Chondrocyte (in vitro differentiated cells): ENCODE measurements around the gene CABLES1. TPM values are rescaled to one million over a fixed set of nuclear protein-coding genes. Genes with fewer than 3 reads are reported as not detected.
A peak's percentile ranks its signal among the peaks of the same experiment; 100 is the strongest.

Experiments used
- DNase-seq: peaks from one replicate; pipeline ENCODE4 v3.0.0; 2021; ENCODE audit warnings: mixed read lengths, low spot score
- H3K27ac Mint-ChIP-seq: one replicate; pipeline ENCODE4 v1.8.0; 2021; ENCODE audit warnings: mild to moderate bottlenecking, moderate library complexity, mixed read lengths; ENCODE audit not compliant: unreplicated experiment
- H3K27me3 Mint-ChIP-seq: 2 replicates; pipeline ENCODE4 v1.8.0; 2021; ENCODE audit warnings: low read depth, mixed read lengths
- H3K36me3 Mint-ChIP-seq: 2 replicates; pipeline ENCODE4 v1.8.0; 2021; ENCODE audit warnings: low read depth, mixed read lengths
- H3K4me1 Mint-ChIP-seq: 2 replicates; pipeline ENCODE4 v1.8.0; 2021; ENCODE audit warnings: low read depth, mild to moderate bottlenecking, mixed read lengths
- H3K4me3 Mint-ChIP-seq: one replicate; pipeline ENCODE4 v1.8.0; 2021; ENCODE audit warnings: mild to moderate bottlenecking, moderate library complexity, mixed read lengths; ENCODE audit not compliant: unreplicated experiment
- H3K9me3 Mint-ChIP-seq: 2 replicates; pipeline ENCODE4 v1.8.0; 2021; ENCODE audit warnings: low read depth, mixed read lengths
- total RNA-seq: library from RNA; stranded (reverse); gene quantifications from 3 replicates; pipeline ENCODE4 v1.2.1, GENCODE V29; 2021
- TF ChIP-seq, protein P1 (sequence below): fragments of 200-600 bp; sonication (generic); IDR thresholded peaks from 2 replicates; pipeline ENCODE4 v1.5.0; 2021; ENCODE audit warnings: antibody characterized with exemption, mild to moderate bottlenecking, moderate library complexity

CABLES1 gene
- total RNA-seq, 1 donor from 2014 or later = 29.3 TPM

DNA sequence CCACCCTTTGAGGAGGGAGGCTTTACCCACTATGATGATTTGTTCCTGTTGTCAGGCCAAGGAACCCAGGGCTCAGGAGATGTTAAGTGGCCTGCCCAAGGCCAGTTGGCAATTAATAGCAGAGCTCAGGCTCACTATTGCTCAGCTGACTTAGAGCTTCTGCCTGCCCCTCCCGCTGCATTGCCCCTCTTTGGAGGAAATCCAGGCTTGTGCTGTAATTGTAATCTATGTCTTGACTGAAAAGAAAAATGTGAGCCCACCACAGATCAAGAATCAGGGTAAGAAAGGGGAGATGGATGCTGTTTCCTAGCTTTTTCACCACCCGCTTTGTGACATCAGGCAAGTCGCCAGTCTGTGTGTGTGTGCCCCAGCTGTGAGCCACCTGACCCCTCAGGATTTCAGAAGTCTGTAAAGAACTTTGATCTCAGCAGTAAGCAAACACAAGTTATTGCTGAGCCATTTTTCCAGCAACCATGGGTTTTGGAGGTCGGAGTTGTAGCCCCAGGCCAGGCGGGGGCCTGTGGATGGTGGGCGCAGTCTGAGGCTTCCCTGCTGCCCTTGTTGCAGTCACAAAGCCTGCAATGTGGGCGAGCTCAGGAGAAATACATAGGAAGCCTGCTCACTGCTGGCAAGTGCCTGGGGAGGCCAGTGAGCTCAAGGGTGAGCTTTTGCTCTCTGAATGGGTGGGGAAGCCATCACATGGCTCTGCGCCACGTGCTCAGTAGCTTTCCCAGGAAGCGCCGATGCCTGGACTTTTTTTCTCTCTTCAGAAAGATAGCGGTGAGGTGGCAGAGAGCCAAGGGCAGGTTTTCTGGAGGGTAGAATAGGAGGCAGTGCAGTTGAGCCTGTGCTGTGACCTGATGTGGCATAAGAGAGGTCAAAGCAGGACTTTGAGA is 6.1 kb downstream of the CABLES1 start:
- peaks cover 79% of the 10 kb centered on the region for H3K4me1 Mint-ChIP-seq
- DNase-seq = no peak

GRCh38 chr18:23142251-23142929 is 7.1 kb downstream of the CABLES1 start:
- H3K9me3 Mint-ChIP-seq = no peaks in the 10 kb centered on the region
- no peak for DNase-seq
- H3K36me3 Mint-ChIP-seq = peaks cover 4% of the 10 kb centered on the region
- TF ChIP-seq, protein P1, sequence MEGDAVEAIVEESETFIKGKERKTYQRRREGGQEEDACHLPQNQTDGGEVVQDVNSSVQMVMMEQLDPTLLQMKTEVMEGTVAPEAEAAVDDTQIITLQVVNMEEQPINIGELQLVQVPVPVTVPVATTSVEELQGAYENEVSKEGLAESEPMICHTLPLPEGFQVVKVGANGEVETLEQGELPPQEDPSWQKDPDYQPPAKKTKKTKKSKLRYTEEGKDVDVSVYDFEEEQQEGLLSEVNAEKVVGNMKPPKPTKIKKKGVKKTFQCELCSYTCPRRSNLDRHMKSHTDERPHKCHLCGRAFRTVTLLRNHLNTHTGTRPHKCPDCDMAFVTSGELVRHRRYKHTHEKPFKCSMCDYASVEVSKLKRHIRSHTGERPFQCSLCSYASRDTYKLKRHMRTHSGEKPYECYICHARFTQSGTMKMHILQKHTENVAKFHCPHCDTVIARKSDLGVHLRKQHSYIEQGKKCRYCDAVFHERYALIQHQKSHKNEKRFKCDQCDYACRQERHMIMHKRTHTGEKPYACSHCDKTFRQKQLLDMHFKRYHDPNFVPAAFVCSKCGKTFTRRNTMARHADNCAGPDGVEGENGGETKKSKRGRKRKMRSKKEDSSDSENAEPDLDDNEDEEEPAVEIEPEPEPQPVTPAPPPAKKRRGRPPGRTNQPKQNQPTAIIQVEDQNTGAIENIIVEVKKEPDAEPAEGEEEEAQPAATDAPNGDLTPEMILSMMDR = no peak
- peak overlapping the region; percentile 67 for H3K27ac Mint-ChIP-seq
- no peaks in the 10 kb centered on the region for H3K27me3 Mint-ChIP-seq
- peaks cover 79% of the 10 kb centered on the region for H3K4me1 Mint-ChIP-seq
- H3K4me3 Mint-ChIP-seq = no peak overlapping the region

More for the DNA sequence above, 6.1 kb downstream of the CABLES1 start:
- peaks cover 4% of the 10 kb centered on the region for H3K36me3 Mint-ChIP-seq
- H3K4me3 Mint-ChIP-seq = no peak overlapping the region
- TF ChIP-seq, protein P1 = no peak
- no peaks in the 10 kb centered on the region for H3K27me3 Mint-ChIP-seq
- peak overlapping the region; percentile 67 for H3K27ac Mint-ChIP-seq
- H3K9me3 Mint-ChIP-seq = no peaks in the 10 kb centered on the region

DNA sequence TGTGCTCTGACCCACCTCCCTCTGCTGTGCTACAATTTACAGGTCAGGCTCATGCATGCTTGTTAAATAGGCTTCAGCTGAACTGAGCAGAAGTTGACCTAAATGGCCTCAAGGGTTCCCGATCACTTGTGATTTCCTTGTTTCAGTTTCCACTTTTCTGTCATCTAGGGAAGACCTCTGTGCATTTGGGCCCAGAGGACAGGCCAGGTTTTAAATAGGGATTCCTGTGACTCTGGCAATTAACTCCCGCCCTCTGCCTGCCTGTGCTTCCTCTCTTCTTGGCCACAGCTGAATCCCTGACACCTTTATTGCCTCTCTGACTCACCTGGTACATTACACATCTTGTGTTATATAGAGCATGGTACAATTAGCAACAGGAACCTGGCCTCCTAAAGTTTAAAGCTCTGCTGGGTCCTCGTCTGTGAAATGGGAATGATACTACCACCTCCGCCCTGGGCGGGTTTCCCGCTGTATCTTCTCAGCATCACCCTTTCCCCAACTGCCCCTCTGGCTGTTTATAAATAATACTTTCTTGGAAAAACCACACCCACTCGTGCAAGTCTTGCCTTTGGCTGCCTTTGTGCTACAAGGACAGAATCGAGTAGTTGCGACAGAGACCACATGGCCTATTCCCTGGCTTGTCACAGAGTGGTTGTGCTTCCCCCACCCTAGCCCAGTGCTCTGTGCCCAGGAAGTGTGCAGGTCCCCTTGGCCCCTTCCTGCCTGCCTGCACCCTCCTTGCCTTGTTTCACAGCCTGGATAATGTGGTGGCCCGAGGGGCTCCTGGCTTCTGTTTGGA is 7.9 kb downstream of the CABLES1 start:
- Mint-ChIP-seq H3K4me3 (peak overlapping the region; percentile 28), H3K27ac (peak overlapping the region; percentile 98), H3K4me1 (peaks cover 70% of the 10 kb centered on the region), H3K9me3 (no peaks in the 10 kb centered on the region), H3K36me3 (peaks cover 4% of the 10 kb centered on the region), H3K27me3 (no peaks in the 10 kb centered on the region)
- DNase-seq = no peak
- TF ChIP-seq, protein P1 = no peak

DNA sequence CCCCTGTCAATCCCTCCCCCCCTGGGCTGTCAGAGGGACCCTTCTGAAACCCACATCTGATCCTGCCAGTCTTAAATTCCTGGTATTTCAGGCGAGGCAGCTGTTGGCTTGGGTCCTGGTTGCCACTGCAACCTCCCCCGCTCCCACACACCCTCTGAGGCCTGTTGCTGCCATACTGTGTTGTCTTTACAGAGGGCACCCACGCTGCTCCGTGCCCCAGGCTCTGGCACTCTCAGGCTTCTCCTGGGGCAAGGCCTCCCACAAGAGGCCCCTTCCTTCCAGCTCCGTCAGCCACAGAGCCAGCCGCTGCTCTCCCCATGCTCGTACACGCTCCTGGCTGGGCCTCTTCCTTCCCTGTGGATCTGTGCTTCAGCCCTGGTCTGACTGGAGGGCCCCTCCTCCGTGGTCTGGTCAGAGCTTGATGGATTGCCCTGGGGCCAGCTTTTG is 8.6 kb downstream of the CABLES1 start:
- no peak for DNase-seq
- Mint-ChIP-seq H3K4me1 (peaks cover 64% of the 10 kb centered on the region), H3K27me3 (no peaks in the 10 kb centered on the region), H3K9me3 (no peaks in the 10 kb centered on the region), H3K27ac (peak overlapping the region; percentile 98), H3K36me3 (peaks cover 4% of the 10 kb centered on the region), H3K4me3 (peak overlapping the region; percentile 28)
- TF ChIP-seq, protein P1 = no peak

DNA sequence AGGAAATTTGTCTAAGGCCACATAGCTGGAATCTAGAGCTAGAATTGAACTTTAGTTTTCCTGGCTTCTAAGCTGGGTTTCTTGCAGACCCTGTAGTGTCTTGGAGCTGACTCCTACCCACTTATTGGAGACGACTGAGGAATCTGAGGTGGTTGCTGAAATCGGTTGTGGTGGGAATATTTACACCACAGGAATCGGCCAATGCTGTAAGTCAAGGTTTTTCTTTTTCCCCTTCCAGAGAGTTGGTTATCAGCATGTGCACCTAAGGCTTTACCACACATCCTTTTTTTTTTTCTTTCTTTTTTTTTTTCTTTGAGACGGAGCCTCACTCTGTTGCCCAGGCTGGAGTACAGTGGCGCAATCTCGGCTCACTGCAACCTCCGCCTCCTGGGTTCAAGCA is 9.4 kb downstream of the CABLES1 start:
- H3K4me3 Mint-ChIP-seq = no peak overlapping the region
- peaks cover 3% of the 10 kb centered on the region for H3K36me3 Mint-ChIP-seq
- TF ChIP-seq, protein P1 = no peak
- peaks cover 63% of the 10 kb centered on the region for H3K4me1 Mint-ChIP-seq
- no peak for DNase-seq
- H3K27me3 Mint-ChIP-seq = no peaks in the 10 kb centered on the region
- H3K27ac Mint-ChIP-seq = peak overlapping the region; percentile 98
- no peaks in the 10 kb centered on the region for H3K9me3 Mint-ChIP-seq
